ENCODE results near the gene BPIFB2. TPM values are rescaled to one million over a fixed set of nuclear protein-coding genes. Genes with fewer than 3 reads are reported as not detected.

Gene BPIFB2
- polyA plus RNA-seq, 1 experiment: not detected

GRCh38 chr20:33071198-33071597 lies 63.7 kb downstream of the BPIFB2 start:
- POLR2A ChIA-PET: no interaction called here
- no peak for DNase-seq (ENCODE audit: low read depth, low spot score)
- H3K9me3 ChIP-seq (ENCODE audit: control insufficient read depth, insufficient read depth, low read length): no peaks in the 10 kb centered on the region; the same call in 1 of the 2 replicates
- H3K4me3 ChIP-seq (ENCODE audit: low read depth, low read length): no peak overlapping the region
- CTCF ChIA-PET: no interaction called here
- TF ChIP-seq CTCF (IDR thresholded peaks at IDR 0.05; ENCODE audit: low read depth, low read length): no peak
- no peak overlapping the region for H3K27ac ChIP-seq (ENCODE audit: low read depth, low read length)
- peaks cover 4% of the 10 kb centered on the region for H3K27me3 ChIP-seq (ENCODE audit: control insufficient read depth, insufficient read depth, low read length)

- no peak for TF ChIP-seq CTCF (IDR thresholded peaks at IDR 0.05; ENCODE audit: low read depth, low read length)
- no peak overlapping the region for H3K27ac ChIP-seq (ENCODE audit: low read depth, low read length)
- H3K27me3 ChIP-seq (ENCODE audit: control insufficient read depth, insufficient read depth, low read length): no peaks in the 10 kb centered on the region
- CTCF ChIA-PET: no interaction called here
- DNase-seq (ENCODE audit: low read depth, low spot score): no peak
- H3K9me3 ChIP-seq (ENCODE audit: control insufficient read depth, insufficient read depth, low read length): no peaks in the 10 kb centered on the region; the same call in 1 of the 2 replicates
- POLR2A ChIA-PET: no interaction called here
- no peak overlapping the region for H3K4me3 ChIP-seq (ENCODE audit: low read depth, low read length)
These were observed 64.9 kb downstream of the BPIFB2 start for GRCh38 chr20:33072362-33072761.

GRCh38 chr20:33072813-33073212 lies 65.3 kb downstream of the BPIFB2 start:
- Histone ChIP-seq H3K27ac (ENCODE audit: low read depth, low read length) (no peak overlapping the region), H3K9me3 (ENCODE audit: control insufficient read depth, insufficient read depth, low read length) (no peaks in the 10 kb centered on the region; the same call in 1 of the 2 replicates), H3K27me3 (ENCODE audit: control insufficient read depth, insufficient read depth, low read length) (no peaks in the 10 kb centered on the region), H3K4me3 (ENCODE audit: low read depth, low read length) (no peak overlapping the region)
- POLR2A ChIA-PET: no interaction called here
- no peak for DNase-seq (ENCODE audit: low read depth, low spot score)
- no peak for TF ChIP-seq CTCF (IDR thresholded peaks at IDR 0.05; ENCODE audit: low read depth, low read length)
- CTCF ChIA-PET: no interaction called here

Other genes starting within 250 kb of the BPIFB2 start
- 1.8 and 1.9 TPM in 2 replicates for gene DNMT3B, start 245.3 kb upstream of the BPIFB2 start, polyA plus RNA-seq (2011; rRNA removed)
- gene MAPRE1, start 187.8 kb upstream of the BPIFB2 start, polyA plus RNA-seq (2011; rRNA removed): 112 and 128 TPM in 2 replicates
- not detected in 2 replicates for gene EFCAB8, start 148.8 kb upstream of the BPIFB2 start, polyA plus RNA-seq (2011; rRNA removed)
- not detected in 2 replicates for gene SUN5, start 3.3 kb upstream of the BPIFB2 start, polyA plus RNA-seq (2011; rRNA removed)
- not detected in 2 replicates for gene BPIFB6, start 23.9 kb downstream of the BPIFB2 start, polyA plus RNA-seq (2011; rRNA removed)
- gene BPIFB3, start 46.2 kb downstream of the BPIFB2 start, polyA plus RNA-seq (2011; rRNA removed): not detected in 2 replicates
- gene BPIFB4, start 71.9 kb downstream of the BPIFB2 start, polyA plus RNA-seq (2011; rRNA removed): not detected in 2 replicates
- not detected in 2 replicates for gene BPIFA2, start 160.5 kb downstream of the BPIFB2 start, polyA plus RNA-seq (2011; rRNA removed)
- gene BPIFA3, start 209.6 kb downstream of the BPIFB2 start, polyA plus RNA-seq (2011; rRNA removed): not detected in 2 replicates
- gene BPIFA1, start 228.3 kb downstream of the BPIFB2 start, polyA plus RNA-seq (2011; rRNA removed): not detected in 2 replicates